HG02943 (cell line): ENCODE data around the gene C20orf173.

Experiments used
- ATAC-seq: cut with Tn5 transposase; IDR thresholded peaks from one replicate; pipeline ENCODE4 v1.9.1; 2021; ENCODE audit warnings: mild to moderate bottlenecking, low read depth, moderate library complexity; ENCODE audit not compliant: unreplicated experiment

C20orf173 gene

GRCh38 chr20:35510951-35511735 lies 18.3 kb downstream of the C20orf173 start:
- no peak for ATAC-seq

DNA sequence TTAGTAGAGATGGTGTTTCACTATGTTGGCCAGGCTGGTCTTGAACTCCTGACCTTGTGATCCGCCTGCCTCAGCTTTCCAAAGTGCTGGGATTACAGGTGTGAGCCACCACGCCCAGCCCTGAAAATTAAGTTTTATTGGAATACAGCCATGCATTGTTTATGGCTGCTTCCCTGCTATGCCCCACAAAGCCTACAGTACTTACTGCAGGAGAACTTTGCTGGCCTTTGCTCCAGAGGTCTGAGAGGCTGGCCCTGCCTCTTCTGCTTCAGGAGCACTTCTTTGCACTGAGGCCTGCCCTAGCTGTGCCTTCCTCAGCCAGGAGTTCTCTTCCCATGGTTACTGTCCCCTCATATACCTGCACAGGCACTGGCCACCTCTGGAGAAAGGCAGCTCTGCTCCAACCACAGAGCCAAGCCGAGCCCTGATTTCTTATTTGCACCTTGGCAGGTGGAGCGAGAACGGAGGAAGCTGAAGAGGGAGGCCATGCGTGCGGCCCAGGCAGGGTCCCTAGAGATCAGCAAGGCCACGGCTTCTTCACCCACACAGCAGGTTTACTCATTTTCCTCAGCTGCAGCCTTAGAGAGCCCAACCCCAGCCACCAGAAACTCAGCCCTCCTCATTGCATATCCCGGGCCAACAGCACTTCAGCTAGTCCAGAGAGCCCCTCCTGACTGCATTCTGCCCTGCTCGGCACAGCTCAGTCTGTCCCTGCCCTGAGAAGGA lies 20.8 kb downstream of the C20orf173 start:
- no peak for ATAC-seq

DNA sequence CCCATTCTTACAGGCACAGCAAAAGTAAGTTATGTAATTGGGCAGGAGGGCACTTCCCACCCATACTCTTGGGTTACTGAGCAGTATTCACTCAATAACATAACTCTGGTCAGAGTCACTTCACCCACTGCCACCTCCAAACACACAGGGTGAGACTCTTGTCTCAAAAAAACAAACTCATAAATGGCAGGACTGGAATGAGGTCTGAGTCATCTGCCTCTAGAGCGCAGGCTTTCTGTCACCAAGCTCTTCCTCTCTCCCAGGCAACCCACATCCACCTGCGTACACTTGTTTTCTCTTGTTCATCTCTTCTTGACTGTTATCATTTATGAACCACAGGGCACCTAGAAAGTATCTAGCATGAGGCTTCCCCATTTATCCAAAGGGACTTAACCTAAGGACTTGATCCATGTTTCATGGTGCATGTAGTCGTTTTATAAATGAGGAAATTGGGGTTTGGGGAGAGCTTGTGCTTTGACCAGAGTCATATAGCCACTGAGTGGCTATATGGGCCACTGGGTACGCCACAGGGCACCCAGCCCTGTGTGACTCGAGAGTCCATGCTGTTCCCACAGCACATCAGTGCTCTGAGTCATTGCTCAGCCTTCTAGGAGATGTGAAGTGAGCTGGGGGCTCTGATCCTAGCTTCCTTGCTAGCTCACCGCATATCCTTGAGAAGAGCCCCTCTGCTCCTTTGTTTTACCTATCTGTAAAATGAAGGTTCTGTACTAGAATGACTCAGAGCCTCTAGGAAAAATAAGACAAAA lies 22.4 kb downstream of the C20orf173 start:
- ATAC-seq = no peak

DNA sequence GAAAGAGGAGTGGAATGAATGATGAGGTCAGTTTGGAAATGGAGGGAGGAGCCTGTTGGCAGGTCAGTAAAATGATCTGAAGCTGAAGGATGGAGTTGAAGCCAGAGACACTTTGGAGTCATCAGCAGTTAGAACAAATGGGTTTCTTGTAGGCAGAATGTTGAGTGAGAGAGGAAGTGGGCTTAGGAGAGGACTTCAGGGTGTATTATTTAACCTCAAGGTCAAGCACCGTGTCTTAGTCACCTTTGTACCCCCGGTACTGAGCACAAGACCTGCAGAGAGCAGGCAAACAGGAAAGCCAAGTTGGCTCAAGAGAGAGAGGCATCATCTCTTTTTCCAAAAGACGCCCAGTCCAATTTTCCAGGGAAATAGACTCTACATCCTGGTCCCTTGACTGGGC lies 23.3 kb downstream of the C20orf173 start:
- ATAC-seq = no peak

GRCh38 chr20:35504751-35505150 lies 24.7 kb downstream of the C20orf173 start:
- ATAC-seq = no peak

DNA sequence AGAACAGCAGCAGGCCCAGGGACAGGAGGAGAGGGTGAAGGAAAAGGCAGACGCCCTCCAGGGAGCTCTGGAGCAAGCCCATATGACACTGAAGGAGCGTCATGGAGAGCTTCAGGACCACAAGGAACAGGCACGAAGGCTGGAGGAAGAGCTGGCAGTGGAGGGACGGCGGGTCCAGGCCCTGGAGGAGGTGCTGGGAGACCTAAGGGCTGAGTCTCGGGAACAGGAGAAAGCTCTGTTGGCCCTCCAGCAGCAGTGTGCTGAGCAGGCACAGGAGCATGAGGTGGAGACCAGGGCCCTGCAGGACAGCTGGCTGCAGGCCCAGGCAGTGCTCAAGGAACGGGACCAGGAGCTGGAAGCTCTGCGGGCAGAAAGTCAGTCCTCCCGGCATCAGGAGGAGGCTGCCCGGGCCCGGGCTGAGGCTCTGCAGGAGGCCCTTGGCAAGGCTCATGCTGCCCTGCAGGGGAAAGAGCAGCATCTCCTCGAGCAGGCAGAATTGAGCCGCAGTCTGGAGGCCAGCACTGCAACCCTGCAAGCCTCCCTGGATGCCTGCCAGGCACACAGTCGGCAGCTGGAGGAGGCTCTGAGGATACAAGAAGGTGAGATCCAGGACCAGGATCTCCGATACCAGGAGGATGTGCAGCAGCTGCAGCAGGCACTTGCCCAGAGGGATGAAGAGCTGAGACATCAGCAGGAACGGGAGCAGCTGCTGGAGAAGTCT lies 25.5 kb downstream of the C20orf173 start:
- no peak for ATAC-seq

DNA sequence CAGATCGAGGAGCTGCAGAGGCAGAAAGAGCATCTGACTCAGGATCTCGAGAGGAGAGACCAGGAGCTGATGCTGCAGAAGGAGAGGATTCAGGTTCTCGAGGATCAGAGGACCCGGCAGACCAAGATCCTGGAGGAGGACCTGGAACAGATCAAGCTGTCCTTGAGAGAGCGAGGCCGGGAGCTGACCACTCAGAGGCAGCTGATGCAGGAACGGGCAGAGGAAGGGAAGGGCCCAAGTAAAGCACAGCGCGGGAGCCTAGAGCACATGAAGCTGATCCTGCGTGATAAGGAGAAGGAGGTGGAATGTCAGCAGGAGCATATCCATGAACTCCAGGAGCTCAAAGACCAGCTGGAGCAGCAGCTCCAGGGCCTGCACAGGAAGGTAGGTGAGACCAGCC lies 26.2 kb downstream of the C20orf173 start:
- ATAC-seq = no peak

GRCh38 chr20:35502352-35502751 lies 27.1 kb downstream of the C20orf173 start:
- ATAC-seq = no peak

DNA sequence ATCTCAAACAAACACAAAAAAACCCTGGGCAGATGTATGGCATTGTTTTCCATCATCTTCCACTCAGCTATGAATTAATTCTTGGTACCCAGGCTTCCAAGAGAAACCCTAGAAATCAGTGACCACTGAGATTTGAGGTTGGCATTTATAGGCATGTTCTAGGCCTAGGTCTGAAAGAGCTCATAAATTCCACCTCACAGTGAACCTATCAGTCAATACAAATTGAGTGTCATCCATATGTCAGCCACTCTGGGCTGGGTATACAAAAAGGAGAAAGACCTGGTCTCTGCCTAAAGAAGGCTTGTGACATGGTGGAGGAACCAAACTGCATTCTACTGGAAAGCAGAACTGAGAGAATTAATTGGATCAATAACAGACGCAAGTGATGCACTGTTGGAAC lies 30.2 kb downstream of the C20orf173 start:
- ATAC-seq = no peak

GRCh38 chr20:35497780-35498189 lies 31.7 kb downstream of the C20orf173 start:
- no peak for ATAC-seq

- ATAC-seq = no peak
Observed at GRCh38 chr20:35497320-35497719, 32.1 kb downstream of the C20orf173 start.

DNA sequence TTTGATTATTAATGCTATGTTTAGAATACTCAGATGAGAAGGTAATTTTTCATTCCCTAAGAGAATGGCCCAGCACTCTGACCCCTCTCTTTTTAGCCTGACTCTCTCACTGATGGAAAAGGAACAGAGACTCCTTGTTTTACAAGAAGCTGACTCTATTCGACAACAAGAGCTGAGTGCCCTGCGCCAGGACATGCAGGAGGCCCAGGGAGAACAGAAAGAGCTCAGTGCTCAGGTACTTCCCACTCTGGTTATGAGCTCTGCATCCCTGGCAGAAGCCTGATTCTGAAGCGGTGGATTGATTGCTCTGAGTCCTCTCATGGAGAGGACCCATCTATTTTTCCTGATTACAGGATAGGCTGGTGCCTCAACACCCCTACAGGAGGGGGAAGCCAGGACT lies 33.0 kb downstream of the C20orf173 start:
- no peak for ATAC-seq

DNA sequence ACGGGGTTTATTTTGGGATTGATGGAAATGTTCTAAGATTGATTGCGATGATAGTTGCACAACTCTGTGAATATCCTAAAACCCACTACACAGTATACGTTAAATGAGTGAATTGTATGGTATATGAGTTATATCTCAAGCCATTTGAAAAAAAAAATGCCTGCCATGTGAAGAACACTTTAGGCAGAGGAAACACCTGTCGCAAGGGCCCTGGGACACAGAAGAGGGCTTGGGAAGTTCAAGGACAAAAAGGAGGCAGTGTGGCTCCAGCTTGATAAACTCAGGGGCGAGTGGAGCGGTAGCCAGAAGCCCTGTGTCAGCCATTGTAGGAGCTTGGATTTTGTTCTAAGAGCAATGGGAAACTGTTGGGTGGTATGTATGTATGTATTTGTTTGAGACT lies 37.1 kb downstream of the C20orf173 start:
- ATAC-seq = no peak

DNA sequence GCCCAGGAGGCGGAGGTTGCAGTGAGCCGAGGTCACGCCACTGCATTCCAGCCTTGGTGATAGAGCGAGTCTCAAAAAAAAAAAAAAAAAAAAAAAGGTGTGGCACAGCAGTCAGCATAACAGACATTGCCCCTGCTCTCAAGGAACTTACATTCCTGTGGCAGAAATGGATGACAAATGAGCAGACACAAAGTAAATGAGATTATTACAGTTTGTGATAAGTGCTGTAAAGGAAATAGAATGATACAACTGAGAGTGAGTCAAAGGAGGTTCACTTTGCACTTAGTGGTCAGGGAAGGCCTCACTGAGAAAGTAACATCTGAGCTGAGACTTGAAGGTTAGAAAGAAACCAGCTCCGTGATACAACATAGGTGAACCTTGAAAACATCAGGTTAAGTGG lies 37.6 kb downstream of the C20orf173 start:
- no peak for ATAC-seq

- peak; percentile 89 for ATAC-seq
Observed at GRCh38 chr20:35490736-35491181, 38.7 kb downstream of the C20orf173 start.

GRCh38 chr20:35489717-35490116 lies 39.7 kb downstream of the C20orf173 start:
- no peak for ATAC-seq

DNA sequence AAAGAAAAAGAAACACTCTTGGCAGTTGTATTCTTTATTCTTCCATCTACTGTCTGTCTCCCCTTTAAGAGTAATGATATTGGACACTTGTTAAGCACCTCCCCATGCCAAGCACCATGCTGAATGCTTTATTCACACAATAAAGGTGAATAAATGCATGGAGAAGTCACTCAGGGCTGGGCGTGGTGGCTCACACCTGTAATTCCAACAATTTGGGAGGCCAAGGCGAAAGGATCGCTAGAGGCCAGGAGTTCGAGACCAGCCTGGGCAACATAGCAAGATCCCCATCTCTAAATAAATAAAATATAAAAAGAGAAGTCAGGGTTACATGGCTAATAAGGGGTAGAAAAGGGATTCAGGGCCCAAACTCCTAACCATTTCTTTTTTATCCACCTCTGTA lies 42.0 kb downstream of the C20orf173 start:
- no peak for ATAC-seq

DNA sequence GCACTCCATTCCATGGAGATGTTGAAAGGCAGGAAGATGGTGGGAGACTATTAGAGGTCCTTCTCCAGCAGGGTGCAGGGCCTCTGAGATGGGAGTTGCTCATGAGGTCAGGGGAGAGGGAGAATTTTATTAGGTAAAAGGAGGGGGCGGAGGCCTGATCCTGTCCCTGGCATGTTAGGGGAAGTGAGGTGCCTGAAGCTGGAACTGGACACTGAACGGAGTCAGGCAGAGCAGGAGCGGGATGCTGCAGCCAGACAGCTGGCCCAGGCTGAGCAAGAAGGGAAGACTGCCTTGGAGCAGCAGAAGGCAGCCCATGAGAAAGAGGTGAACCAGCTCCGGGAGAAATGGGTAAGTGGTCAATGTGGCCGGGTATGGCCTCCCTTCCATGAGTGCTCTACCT lies 49.7 kb downstream of the C20orf173 start:
- ATAC-seq = no peak

- ATAC-seq = no peak
Observed at GRCh38 chr20:35478804-35479472, 50.5 kb downstream of the C20orf173 start.
